ENCODE data around the gene COX7B. TPM values are rescaled to one million over a fixed set of nuclear protein-coding genes. Genes with fewer than 3 reads are reported as not detected.

The COX7B gene
- total RNA-seq, 4 donors from 2014 or later = 247 to 1,033 (median 401) TPM

GRCh38 chrX:77894921-77895886 lies 4.1 kb upstream of the COX7B start, which contains the start of gene MAGT1:
TSS of gene MAGT1 (minus strand) at chrX:77895435. CDS start at chrX:77895410, 25 bp downstream.
- intact Hi-C loops (cut with DNase I) = loop anchor here (10.0 kb wide), 1 partner anchor 110 kb away; the partner anchor contains the start of gene ATRX
- Histone ChIP-seq H3K27me3 (no peaks in the 10 kb centered on the region), H3K9me3 (no peaks in the 10 kb centered on the region), H3K36me3 (no peaks in the 10 kb centered on the region), H3K4me3 (peak within 1 kb of the TSS; percentile 60 to 74 (median 68)), H3K27ac (replicated peaks in 1 of 4) (peak within 1 kb of the TSS; percentile 90 to 93 (median 92)), H3K4me1 (peaks cover 0 to 34% (median 13%) of the 10 kb centered on the region in 4 donors)
- WGBS = 44% methylated on average over 49 of the region's 49 CpGs
- TF ChIP-seq EP300 (IDR thresholded peaks at IDR 0.05) = no peak
- peak; percentile 92 to 97 for TF ChIP-seq POLR2AphosphoS5 (IDR thresholded peaks at IDR 0.05)
- peak; percentile 78 for TF ChIP-seq POLR2A (IDR thresholded peaks at IDR 0.05; ENCODE audit: low read depth)
- no peak for TF ChIP-seq CTCF (IDR thresholded peaks at IDR 0.05)
- DNase-seq (ENCODE audit: extremely low spot score) = peak; percentile 97

GRCh38 chrX:77900688-77901087 lies 1.4 kb downstream of the COX7B start:
- peak overlapping the region; percentile 57 to 71 (median 60) for H3K4me3 ChIP-seq
- intact Hi-C loops (cut with DNase I) = no loop called here
- H3K4me1 ChIP-seq = peaks cover 0 to 25% (median 18%) of the 10 kb centered on the region in 4 donors
- no peak for DNase-seq (ENCODE audit: extremely low spot score)
- H3K9me3 ChIP-seq = no peaks in the 10 kb centered on the region
- H3K36me3 ChIP-seq = peaks cover 0 to 25% (median 11%) of the 10 kb centered on the region in 4 donors
- TF ChIP-seq CTCF (IDR thresholded peaks at IDR 0.05) = no peak
- no peak for TF ChIP-seq EP300 (IDR thresholded peaks at IDR 0.05)
- no peak for TF ChIP-seq POLR2A (IDR thresholded peaks at IDR 0.05; ENCODE audit: low read depth)
- no peak for TF ChIP-seq POLR2AphosphoS5 (IDR thresholded peaks at IDR 0.05)
- no peaks in the 10 kb centered on the region for H3K27me3 ChIP-seq
- H3K27ac ChIP-seq (replicated peaks in 1 of 4) = peak overlapping the region; percentile 84 to 87 (median 86)
- 70% methylated on average over 1 of the region's 1 CpG for WGBS

- TF ChIP-seq CTCF (IDR thresholded peaks at IDR 0.05) (no peak), POLR2AphosphoS5 (IDR thresholded peaks at IDR 0.05) (no peak), EP300 (IDR thresholded peaks at IDR 0.05) (no peak), POLR2A (IDR thresholded peaks at IDR 0.05; ENCODE audit: low read depth) (no peak)
Measured at GRCh38 chrX:77901506-77901905, 2.2 kb downstream of the COX7B start.

GRCh38 chrX:77910108-77910840 lies 11.0 kb downstream of the COX7B start, which contains the start of gene ATP7A:
TSS of gene ATP7A (plus strand) at chrX:77910693. CDS start at chrX:77971642, 60,949 bp downstream.
- H3K27me3 ChIP-seq = peaks cover 0 to 7% (median 0%) of the 10 kb centered on the region in 4 donors
- peak; percentile 95 for DNase-seq (ENCODE audit: extremely low spot score)
- no peaks in the 10 kb centered on the region for H3K9me3 ChIP-seq
- peaks cover 0 to 8% (median 3%) of the 10 kb centered on the region in 4 donors for H3K36me3 ChIP-seq
- 41% methylated on average over 31 of the region's 36 CpGs for WGBS
- H3K4me3 ChIP-seq = peak within 1 kb of the TSS; percentile 57 to 67 (median 62)
- peak within 1 kb of the TSS; percentile 77 to 86 (median 81) for H3K27ac ChIP-seq (replicated peaks in 1 of 4)
- intact Hi-C loops (cut with DNase I) = loop anchor here (5.0 kb wide), 2 partner anchors 107 to 192 kb away; partner anchors contain the start of gene PGK1
- H3K4me1 ChIP-seq = peaks cover 0 to 20% (median 11%) of the 10 kb centered on the region in 4 donors
- no peak for TF ChIP-seq POLR2A (IDR thresholded peaks at IDR 0.05; ENCODE audit: low read depth)
- TF ChIP-seq EP300 (IDR thresholded peaks at IDR 0.05) = no peak
- peak; percentile 56 to 73 (median 61) for TF ChIP-seq CTCF (IDR thresholded peaks at IDR 0.05)
- TF ChIP-seq POLR2AphosphoS5 (IDR thresholded peaks at IDR 0.05) = peak; percentile 75 to 82

More at GRCh38 chrX:77901506-77901905, 2.2 kb downstream of the COX7B start:
- 82% methylated on average over 5 of the region's 5 CpGs for WGBS
- intact Hi-C loops (cut with DNase I) = no loop called here
- DNase-seq (ENCODE audit: extremely low spot score) = no peak
- H3K27me3 ChIP-seq = no peaks in the 10 kb centered on the region
- H3K4me3 ChIP-seq = peak overlapping the region in 1 of 4 donors; percentile 63
- H3K9me3 ChIP-seq = no peaks in the 10 kb centered on the region
- H3K36me3 ChIP-seq = peaks cover 0 to 25% (median 15%) of the 10 kb centered on the region in 4 donors
- peaks cover 0 to 21% (median 18%) of the 10 kb centered on the region in 4 donors for H3K4me1 ChIP-seq
- peak overlapping the region in 2 of 4 donors; percentile 22 to 84 for H3K27ac ChIP-seq (replicated peaks in 1 of 4)
